Right ventricle myocardium inferior (tissue), 1 donor: ENCODE data around the gene NOL3. TPM values are rescaled to one million over a fixed set of nuclear protein-coding genes. Genes with fewer than 3 reads are reported as not detected.

Experiments used
- ATAC-seq: fragments of 200-7000 bp; cut with Tn5 transposase; one replicate; pipeline ENCODE4 v1.9.1; 2020; ENCODE audit warnings: mild to moderate bottlenecking, moderate library complexity
- DNase-seq: peaks from one replicate; pipeline ENCODE4 v3.0.0; 2021; ENCODE audit errors: missing footprints
- intact Hi-C: fragments of 100-400 bp; cut with DNase I; formaldehyde crosslinking; loops from one replicate; pipeline ENCODE4 v1.11.0; 2022
- total RNA-seq: library from RNA; stranded (reverse); fragmentation: NEBNext Ultra II Directional; extraction: Animal tissue kit (Norgen Biotek cat#: 25700); gene quantifications from one replicate; pipeline ENCODE4 v1.2.1, GENCODE V29; 2021
- donor health status: DM: no; HTN: yes; CAD: no; lungs with severe emphysema.

Gene NOL3
- total RNA-seq, 1 donor from 2014 or later, result 109 TPM

DNA sequence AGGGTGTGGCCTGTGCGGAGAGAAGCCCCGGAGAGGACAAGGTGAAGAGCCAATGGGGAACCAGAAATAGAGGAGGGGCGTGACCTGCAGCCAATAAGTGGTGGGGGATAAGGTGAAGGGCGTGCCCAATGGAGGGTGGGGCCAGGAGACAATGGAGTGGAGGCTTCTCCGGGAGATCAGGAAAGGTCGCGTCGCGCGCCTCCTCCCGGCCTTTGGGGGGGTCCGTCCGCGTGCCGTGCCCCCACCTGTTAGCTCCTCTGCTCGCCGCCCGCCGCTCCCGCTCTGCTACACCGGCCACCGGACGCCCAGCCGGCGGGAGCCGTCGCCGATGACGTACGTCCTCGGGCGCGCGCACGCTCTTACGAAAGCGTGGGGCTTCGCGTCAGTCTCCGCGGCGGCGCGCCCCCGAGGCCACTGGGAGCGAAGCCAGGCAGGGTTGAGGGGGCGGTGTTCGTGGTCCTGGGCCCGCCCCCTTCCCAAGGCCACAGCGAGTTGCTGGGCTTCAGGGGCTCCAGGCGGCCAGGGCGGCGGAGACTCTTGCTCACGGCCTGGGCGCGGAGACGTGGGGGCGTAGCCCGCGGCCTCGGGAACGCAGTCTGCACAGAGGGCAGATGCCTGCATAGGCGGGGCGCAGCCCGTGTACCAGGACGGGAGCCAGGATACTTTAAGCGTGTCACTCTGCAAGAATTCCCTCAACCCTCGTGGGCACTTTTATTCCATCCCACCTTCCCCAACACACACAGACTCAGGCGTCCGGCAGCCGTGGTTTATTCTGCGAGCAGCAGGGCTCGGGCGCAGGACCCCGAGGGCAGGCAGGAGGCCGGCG is 13.5 kb downstream of the NOL3 start, which contains the start of gene MATCAP1:
Gene MATCAP1 (minus strand): TSS at position 337 of the 826 bp plus-strand sequence. CDS start 3,353 bp downstream, outside the sequence.
- peak; percentile 97 for DNase-seq
- intact Hi-C loops, result loop anchor here (2.0 kb wide), 1 partner anchor 23 kb away; no protein-coding TSS in a partner anchor
- peak; percentile 96 for ATAC-seq

- intact Hi-C loops, result loop anchor here (2.0 kb wide), 1 partner anchor 24 kb away; no protein-coding TSS in a partner anchor
- DNase-seq, result no peak
- ATAC-seq, result peak; percentile 2
Observed at GRCh38 chr16:67184453-67184994, 14.2 kb downstream of the NOL3 start.

DNA sequence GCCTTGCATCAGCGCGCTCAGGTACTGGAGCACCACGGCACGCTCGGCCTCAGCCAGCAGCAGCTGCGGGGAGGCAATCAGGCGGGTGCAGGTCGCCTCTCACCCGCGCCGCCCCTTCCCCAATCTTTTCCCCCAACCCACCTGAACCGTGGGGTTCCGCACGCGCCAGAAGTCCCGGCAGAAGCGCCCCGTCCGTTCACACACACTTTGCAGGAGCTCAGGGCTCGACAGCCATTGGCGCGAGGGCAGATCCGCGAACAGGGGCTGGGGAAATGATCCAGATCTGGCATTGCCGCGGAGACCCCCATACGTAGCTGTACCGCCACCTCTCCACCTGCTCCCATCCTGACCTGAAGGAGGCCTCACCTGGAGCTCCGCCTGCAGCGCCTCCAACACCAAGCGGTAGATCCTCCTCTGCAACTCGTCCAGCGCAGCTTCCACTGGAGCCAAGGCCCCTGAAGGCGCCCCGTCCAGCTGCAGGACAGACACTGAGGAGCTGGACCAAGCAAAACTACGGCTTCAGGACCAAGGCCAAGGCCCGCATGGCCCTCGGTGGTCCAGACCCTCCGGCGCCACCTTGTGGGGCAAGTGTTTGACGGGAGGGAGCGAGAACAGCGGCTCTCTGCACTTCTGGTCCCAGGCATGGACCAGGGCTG is 14.8 kb downstream of the NOL3 start:
- intact Hi-C loops, result loop anchor here (1.0 to 2.0 kb wide), 2 partner anchors 24 to 208 kb away; no protein-coding TSS in a partner anchor
- DNase-seq (peak; percentile 96), ATAC-seq (peak; percentile 59)

- DNase-seq (no peak), ATAC-seq (no peak)
- intact Hi-C loops, result loop anchor here (1.0 to 2.0 kb wide), 2 partner anchors 25 to 208 kb away; no protein-coding TSS in a partner anchor
Observed at GRCh38 chr16:67185651-67186134, 15.4 kb downstream of the NOL3 start.

GRCh38 chr16:67186550-67186950 is 16.2 kb downstream of the NOL3 start:
- DNase-seq (peak; percentile 56), ATAC-seq (no peak)
- intact Hi-C loops, result no loop called here

DNA sequence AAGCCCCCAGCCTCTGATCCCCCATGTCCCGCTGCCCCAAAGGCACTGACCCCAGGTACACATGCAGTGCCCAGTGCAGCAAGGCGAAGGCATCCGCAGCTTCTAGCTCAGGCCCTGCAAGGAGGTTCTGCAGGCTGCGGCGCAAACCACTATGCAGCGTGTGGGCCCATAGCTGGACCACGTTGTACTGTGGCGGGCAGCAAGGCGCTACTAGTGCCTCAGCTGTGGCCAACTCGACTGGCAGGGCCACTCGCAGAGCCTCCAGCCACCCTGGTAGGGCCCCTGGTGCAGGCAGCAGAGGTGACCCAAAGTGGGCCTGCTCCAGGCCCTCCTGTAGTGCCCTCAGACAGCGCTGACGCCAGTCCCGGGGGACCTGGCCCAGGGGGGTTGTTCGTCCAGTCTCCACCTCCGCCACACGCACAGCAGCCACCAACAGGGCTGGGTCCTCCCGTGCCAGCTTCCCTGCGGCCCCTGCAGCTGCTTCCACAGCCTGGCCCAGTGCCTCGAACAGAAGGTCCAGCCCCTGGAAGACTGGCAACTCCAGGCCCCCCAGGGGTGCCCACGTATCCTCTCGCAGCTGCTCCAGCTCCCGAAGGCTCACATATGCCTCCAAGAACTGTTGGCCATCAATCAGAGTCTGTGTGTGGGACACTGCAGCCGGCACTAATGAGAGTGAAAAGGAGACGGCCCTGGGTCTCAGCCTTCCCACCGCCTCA is 17.0 kb downstream of the NOL3 start:
- ATAC-seq, result no peak
- no peak for DNase-seq
- intact Hi-C loops, result no loop called here

DNA sequence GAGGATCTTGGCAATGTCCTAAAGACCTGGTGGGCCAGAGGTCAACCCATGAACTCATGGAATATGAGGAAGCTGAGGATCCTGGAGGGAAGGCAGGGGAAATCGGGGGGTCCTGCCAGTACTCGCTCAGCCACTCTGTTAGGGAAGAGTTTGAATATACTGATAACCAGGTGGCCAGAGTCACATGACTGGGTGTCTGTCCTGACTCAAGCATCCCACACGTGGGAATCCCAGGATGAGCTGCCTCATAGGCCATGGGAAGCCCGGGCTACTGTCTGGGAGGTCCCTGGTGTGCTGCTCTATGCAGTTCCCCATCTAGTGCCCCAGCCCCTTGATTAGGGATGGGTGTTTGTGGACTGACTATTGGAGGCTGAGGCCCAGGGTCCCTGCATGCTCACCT is 18.0 kb downstream of the NOL3 start:
- no peak for ATAC-seq
- intact Hi-C loops, result no loop called here

GRCh38 chr16:67188798-67189197 is 18.5 kb downstream of the NOL3 start:
- intact Hi-C loops, result no loop called here
- no peak for DNase-seq
- no peak for ATAC-seq

More for the DNA sequence above, 18.0 kb downstream of the NOL3 start:
- DNase-seq, result no peak

- intact Hi-C loops, result no loop called here
- ATAC-seq, result no peak
- DNase-seq, result no peak
Observed at GRCh38 chr16:67190041-67190440, 19.7 kb downstream of the NOL3 start, which contains the start of gene EXOC3L1. EXOC3L1 (minus strand) TSS chr16:67190136; CDS start chr16:67189676, 460 bp downstream.

DNA sequence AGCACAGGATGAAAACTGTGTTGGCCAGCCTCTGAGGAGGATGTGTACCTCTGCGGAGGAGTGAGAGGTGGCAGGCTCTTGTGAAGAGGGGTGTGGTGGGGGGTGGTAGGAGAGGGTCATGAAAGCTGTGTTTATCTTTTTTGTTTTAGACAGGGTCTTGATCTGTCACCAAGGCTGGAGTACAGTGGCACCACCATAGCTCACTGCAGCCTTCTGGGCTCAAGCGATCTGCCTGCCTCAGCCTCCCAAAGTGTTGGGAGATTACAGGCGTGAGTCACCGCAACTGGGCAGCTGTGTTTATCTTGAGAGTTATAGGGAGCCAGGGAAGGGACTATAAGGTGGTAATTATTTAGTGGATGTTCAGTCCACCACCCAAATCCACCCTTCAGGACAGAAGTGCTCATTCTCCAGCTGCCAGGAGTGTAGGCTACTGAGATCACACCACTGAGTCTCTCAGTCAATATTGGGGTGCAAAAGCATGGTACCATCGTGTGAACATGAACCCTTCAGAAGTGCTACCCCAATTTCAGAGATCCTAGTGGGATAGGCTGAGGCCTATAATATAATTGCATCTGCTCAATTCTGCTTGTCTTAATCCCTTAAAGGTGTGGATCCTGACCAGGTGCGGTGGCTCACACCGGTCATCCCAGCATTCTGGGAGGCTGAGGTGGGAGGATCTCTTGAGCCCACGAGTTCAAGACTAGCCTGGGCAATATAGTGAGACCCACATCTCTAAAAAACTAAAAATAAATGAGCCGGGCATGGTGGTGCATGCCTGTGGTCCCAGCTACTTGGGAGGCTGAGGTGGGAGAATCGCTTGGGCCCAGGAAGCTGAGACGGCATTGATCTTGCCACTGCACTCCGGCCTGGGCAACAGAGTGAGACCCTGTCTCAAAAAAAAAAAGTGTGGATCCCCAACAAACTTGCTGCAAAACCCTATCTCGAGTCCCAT is 20.4 kb downstream of the NOL3 start:
- DNase-seq (no peak), ATAC-seq (no peak)
- intact Hi-C loops, result no loop called here

DNA sequence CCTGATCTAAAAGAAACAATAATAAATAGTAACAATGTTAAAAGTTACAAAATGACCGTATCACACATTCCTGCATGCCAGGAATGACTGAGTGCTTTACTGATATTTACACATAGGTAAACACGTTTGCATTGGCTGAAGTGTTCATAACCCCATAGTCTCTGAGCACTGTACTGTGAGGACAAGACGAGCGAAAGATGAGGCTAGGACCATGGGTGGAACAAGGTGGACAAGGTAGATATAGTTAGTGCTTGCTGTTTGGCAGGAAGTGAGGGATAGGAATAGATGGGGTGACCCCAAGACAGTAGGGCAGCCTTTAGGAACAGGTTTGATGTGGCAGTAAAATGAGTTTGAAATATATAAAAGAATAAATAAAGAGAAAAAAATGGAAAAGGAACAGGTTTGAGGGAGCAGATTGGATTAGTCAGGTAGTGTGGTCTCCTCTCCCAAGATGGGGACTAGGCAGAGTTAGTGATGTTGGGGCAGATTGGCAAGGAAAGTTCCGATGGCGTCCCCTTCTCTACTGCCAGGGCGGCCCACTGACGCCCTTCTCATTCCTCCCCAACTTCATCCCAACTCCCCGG is 21.2 kb downstream of the NOL3 start:
- ATAC-seq, result no peak
- intact Hi-C loops, result no loop called here
- no peak for DNase-seq

DNA sequence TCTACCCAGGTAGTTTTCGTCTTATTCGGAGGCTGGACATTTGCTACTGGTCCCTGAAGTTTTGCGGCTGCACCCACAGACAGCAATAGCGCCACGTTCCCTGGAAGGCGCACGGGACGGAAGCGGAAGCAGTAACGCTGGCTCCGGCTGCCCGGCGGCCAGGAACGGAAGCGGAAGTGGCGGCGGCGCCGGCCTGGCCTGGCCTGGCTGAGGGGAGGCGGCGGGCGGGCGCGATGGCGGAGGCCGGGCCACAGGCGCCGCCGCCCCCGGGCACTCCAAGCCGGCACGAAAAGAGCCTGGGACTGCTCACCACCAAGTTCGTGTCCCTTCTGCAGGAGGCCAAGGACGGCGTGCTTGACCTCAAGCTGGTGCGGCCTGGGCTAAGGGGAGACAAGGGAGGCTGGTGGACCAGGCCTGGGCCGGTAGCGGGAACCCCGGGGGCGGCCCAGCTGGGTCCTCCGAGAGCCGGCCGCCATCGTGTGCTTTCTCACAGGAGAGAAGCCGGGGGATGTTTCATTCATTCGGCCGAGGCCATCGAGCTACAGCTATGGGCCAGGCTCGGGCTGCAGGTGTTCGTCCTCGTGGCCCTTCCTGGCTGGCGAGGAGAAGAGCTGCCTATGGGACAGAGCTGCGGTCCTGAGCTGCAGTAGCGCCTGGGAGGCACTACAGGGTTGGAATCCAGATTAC is 21.8 kb downstream of the NOL3 start, which contains the start of gene E2F4:
Gene E2F4 (plus strand): TSS at position 161 of the 687 bp plus-strand sequence. CDS start 73 bp downstream, at position 234.
- DNase-seq (peak; percentile 97), ATAC-seq (peak; percentile 94)
- intact Hi-C loops, result loop anchor here (1.0 kb wide), 1 partner anchor 35 kb away; the partner anchor contains the start of gene TMEM208

- ATAC-seq (no peak), DNase-seq (no peak)
- intact Hi-C loops, result loop anchor here (1.0 kb wide), 1 partner anchor 34 kb away; the partner anchor contains the start of gene TMEM208
Observed at GRCh38 chr16:67192781-67193361, 22.5 kb downstream of the NOL3 start.

DNA sequence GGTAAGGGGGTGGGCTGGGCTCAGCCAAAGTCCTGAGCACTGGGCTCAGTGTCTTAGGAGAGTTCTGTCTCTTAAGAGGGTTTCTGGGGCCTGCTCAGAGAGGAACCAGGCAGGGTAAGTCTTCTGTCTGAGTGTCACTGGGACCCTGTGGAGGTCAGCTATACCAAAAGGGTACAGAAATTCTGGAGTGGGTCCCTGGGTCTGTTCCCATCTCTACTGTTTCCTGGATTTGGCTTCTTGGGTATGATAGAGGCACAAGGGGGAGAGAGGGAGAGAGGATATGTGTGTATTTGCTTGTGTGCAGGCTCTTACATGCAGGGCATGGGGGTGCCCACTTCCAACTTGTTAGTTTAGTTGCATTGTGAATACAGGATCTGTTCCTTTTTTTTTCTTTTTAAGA is 23.2 kb downstream of the NOL3 start:
- DNase-seq (no peak), ATAC-seq (no peak)
- intact Hi-C loops, result no loop called here

DNA sequence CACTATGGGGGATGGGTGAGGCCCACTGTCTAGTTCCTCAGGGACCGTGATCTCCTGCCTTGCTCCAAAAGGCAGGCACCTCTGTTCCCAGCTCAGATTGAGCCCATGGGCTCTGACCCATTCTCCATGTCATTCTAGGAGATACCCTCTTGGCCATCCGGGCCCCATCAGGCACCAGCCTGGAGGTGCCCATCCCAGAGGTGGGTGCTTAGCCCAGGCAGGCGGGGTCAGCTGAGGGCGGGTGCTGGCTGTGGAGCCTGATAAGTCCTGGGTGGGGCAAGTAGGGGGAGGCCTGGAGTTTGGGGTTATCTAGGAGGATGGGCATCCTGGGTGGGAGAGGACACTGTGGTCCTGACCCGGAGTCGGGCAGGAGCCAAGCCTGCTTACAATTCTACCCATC is 23.9 kb downstream of the NOL3 start:
- intact Hi-C loops, result no loop called here
- DNase-seq, result no peak
- ATAC-seq, result no peak

GRCh38 chr16:67195676-67196075 is 25.3 kb downstream of the NOL3 start:
- no peak for ATAC-seq
- intact Hi-C loops, result no loop called here
- DNase-seq, result no peak
